ENCODE measurements around the gene PRKD1. TPM values are rescaled to one million over a fixed set of nuclear protein-coding genes. Genes with fewer than 3 reads are reported as not detected.
"Not testable (repeated sequence)": the region's sequence is repeated elsewhere in the genome, so short reads cannot be mapped to it uniquely, and the experiment has no call there.

PRKD1 gene
- total RNA-seq, 1 donor from 2014 or later, result 13.5 TPM

- no peaks in the 10 kb centered on the region for H3K36me3 Mint-ChIP-seq (ENCODE audit: low read depth)
- peaks cover 12% of the 10 kb centered on the region for H3K4me1 Mint-ChIP-seq
- H3K9me3 Mint-ChIP-seq, result peaks cover 3% of the 10 kb centered on the region
- TF ChIP-seq CTCF (conservative IDR thresholded peaks at IDR 0.05), result no peak
- H3K27me3 Mint-ChIP-seq (ENCODE audit: low read depth), result no peaks in the 10 kb centered on the region
- DNase-seq (ENCODE audit: low read depth, low spot score), result no peak
- no peak overlapping the region for H3K4me3 Mint-ChIP-seq
- H3K27ac Mint-ChIP-seq (ENCODE audit: unreplicated experiment), result no peak overlapping the region
These were observed 185.7 kb downstream of the PRKD1 start for GRCh38 chr14:29741909-29742401.

- peaks cover 8% of the 10 kb centered on the region for H3K4me1 Mint-ChIP-seq
- H3K27me3 Mint-ChIP-seq (ENCODE audit: low read depth), result no peaks in the 10 kb centered on the region
- no peak for DNase-seq (ENCODE audit: low read depth, low spot score)
- peaks cover 3% of the 10 kb centered on the region for H3K9me3 Mint-ChIP-seq
- TF ChIP-seq CTCF (conservative IDR thresholded peaks at IDR 0.05), result no peak
- H3K4me3 Mint-ChIP-seq, result no peak overlapping the region
- H3K27ac Mint-ChIP-seq (ENCODE audit: unreplicated experiment), result no peak overlapping the region
- H3K36me3 Mint-ChIP-seq (ENCODE audit: low read depth), result no peaks in the 10 kb centered on the region
These were observed 187.2 kb downstream of the PRKD1 start for GRCh38 chr14:29740491-29740890.

- Mint-ChIP-seq H3K27ac (ENCODE audit: unreplicated experiment) (no peak overlapping the region), H3K4me3 (no peak overlapping the region), H3K36me3 (ENCODE audit: low read depth) (no peaks in the 10 kb centered on the region), H3K27me3 (ENCODE audit: low read depth) (no peaks in the 10 kb centered on the region), H3K9me3 (peaks cover 6% of the 10 kb centered on the region), H3K4me1 (peaks cover 5% of the 10 kb centered on the region)
- no peak for DNase-seq (ENCODE audit: low read depth, low spot score)
- no peak for TF ChIP-seq CTCF (conservative IDR thresholded peaks at IDR 0.05)
These were observed 188.7 kb downstream of the PRKD1 start for GRCh38 chr14:29738950-29739349.

GRCh38 chr14:29738056-29738455 lies 189.6 kb downstream of the PRKD1 start:
- H3K4me3 Mint-ChIP-seq, result no peak overlapping the region
- TF ChIP-seq CTCF (conservative IDR thresholded peaks at IDR 0.05), result no peak
- peaks cover 6% of the 10 kb centered on the region for H3K9me3 Mint-ChIP-seq
- no peaks in the 10 kb centered on the region for H3K36me3 Mint-ChIP-seq (ENCODE audit: low read depth)
- H3K4me1 Mint-ChIP-seq, result no peaks in the 10 kb centered on the region
- DNase-seq (ENCODE audit: low read depth, low spot score), result no peak
- H3K27ac Mint-ChIP-seq (ENCODE audit: unreplicated experiment), result no peak overlapping the region
- no peaks in the 10 kb centered on the region for H3K27me3 Mint-ChIP-seq (ENCODE audit: low read depth)

GRCh38 chr14:29735459-29735858 lies 192.2 kb downstream of the PRKD1 start:
- TF ChIP-seq CTCF (conservative IDR thresholded peaks at IDR 0.05), result no peak
- H3K9me3 Mint-ChIP-seq, result peaks cover 6% of the 10 kb centered on the region
- H3K4me1 Mint-ChIP-seq, result no peaks in the 10 kb centered on the region
- no peak for DNase-seq (ENCODE audit: low read depth, low spot score)
- H3K36me3 Mint-ChIP-seq (ENCODE audit: low read depth), result no peaks in the 10 kb centered on the region
- no peaks in the 10 kb centered on the region for H3K27me3 Mint-ChIP-seq (ENCODE audit: low read depth)
- no peak overlapping the region for H3K4me3 Mint-ChIP-seq
- H3K27ac Mint-ChIP-seq (ENCODE audit: unreplicated experiment), result no peak overlapping the region

GRCh38 chr14:29734732-29735131 lies 192.9 kb downstream of the PRKD1 start:
- H3K27ac Mint-ChIP-seq (ENCODE audit: unreplicated experiment), result no peak overlapping the region
- no peak for TF ChIP-seq CTCF (conservative IDR thresholded peaks at IDR 0.05)
- H3K4me3 Mint-ChIP-seq, result no peak overlapping the region
- H3K27me3 Mint-ChIP-seq (ENCODE audit: low read depth), result no peaks in the 10 kb centered on the region
- no peaks in the 10 kb centered on the region for H3K36me3 Mint-ChIP-seq (ENCODE audit: low read depth)
- H3K9me3 Mint-ChIP-seq, result peaks cover 6% of the 10 kb centered on the region
- H3K4me1 Mint-ChIP-seq, result no peaks in the 10 kb centered on the region
- no peak for DNase-seq (ENCODE audit: low read depth, low spot score)

GRCh38 chr14:29726560-29727331 lies 200.9 kb downstream of the PRKD1 start:
- not testable (repeated sequence) for DNase-seq (ENCODE audit: low read depth, low spot score); H3K4me3 Mint-ChIP-seq; H3K9me3 Mint-ChIP-seq; H3K36me3 Mint-ChIP-seq (ENCODE audit: low read depth); H3K27ac Mint-ChIP-seq (ENCODE audit: unreplicated experiment); H3K27me3 Mint-ChIP-seq (ENCODE audit: low read depth)
- H3K4me1 Mint-ChIP-seq, result peaks cover 25% of the 10 kb centered on the region

Data from neural crest cell (in vitro differentiated cells).